ENCODE measurements around the gene RNU5D-1. TPM values are rescaled to one million over a fixed set of nuclear protein-coding genes. Genes with fewer than 3 reads are reported as not detected.

The RNU5D-1 gene
- total RNA-seq, 2 experiments from 2014 or later = not detected

GRCh38 chr1:44718091-44718490 is 12.9 kb downstream of the RNU5D-1 start:
- no peak for ATAC-seq (ENCODE audit: poor library complexity)
- no peak overlapping the region for H3K4me3 Mint-ChIP-seq
- no peak for DNase-seq

GRCh38 chr1:44717653-44718052 is 13.3 kb downstream of the RNU5D-1 start:
- Histone ChIP-seq H3K9me3 (ENCODE audit: control insufficient read depth in 1 of 2, insufficient read depth in 1 of 2, low read length in 2 of 2) (no peaks in the 10 kb centered on the region), H3K4me1 (ENCODE audit: insufficient read depth, low read length) (peaks cover 68% of the 10 kb centered on the region), H3K4me3 (ENCODE audit: low read length) (no peak overlapping the region), H3K36me3 (ENCODE audit: insufficient read depth, low read length) (no peaks in the 10 kb centered on the region), H3K27me3 (ENCODE audit: control insufficient read depth in 1 of 2, insufficient read depth in 2 of 2, low read length in 2 of 2) (no peaks in the 10 kb centered on the region), H3K27ac (ENCODE audit: low read depth in 1 of 2, low read length in 2 of 2) (no peak overlapping the region)
- CTCF ChIA-PET = interaction anchor here (0.9 to 1.3 kb wide), 2 partner anchors 12 to 14 kb away, joined by 3 to 5 read pairs; partner anchors contain the start of gene RNU5D-1
- Mint-ChIP-seq H3K36me3 (ENCODE audit: low read depth) (no peaks in the 10 kb centered on the region), H3K9me3 (no peaks in the 10 kb centered on the region), H3K27ac (no peak overlapping the region), H3K4me1 (ENCODE audit: low read depth) (peaks cover 66% of the 10 kb centered on the region), H3K4me3 (no peak overlapping the region), H3K27me3 (no peaks in the 10 kb centered on the region)
- POLR2A ChIA-PET = interaction anchor here (1.0 to 7.9 kb wide), 3 partner anchors 10 to 294 kb away, joined by 3 to 138 read pairs (median 3); partner anchors contain the start of genes RNU5D-1 and UROD
- intact Hi-C loops (cut with DNase I, micrococcal nuclease) = loop anchor here (5.0 to 10.0 kb wide), 3 partner anchors 585 to 867 kb away; partner anchors contain the start of genes TESK2 (in 2 of the 2) and NASP (in 1 of the 2)
- ATAC-seq (ENCODE audit: poor library complexity) (no peak), DNase-seq (no peak)
- no peak for TF ChIP-seq CTCF (IDR thresholded peaks at IDR 0.05)

More at GRCh38 chr1:44718091-44718490, 12.9 kb downstream of the RNU5D-1 start:
- Mint-ChIP-seq H3K4me1 (ENCODE audit: low read depth) (peaks cover 70% of the 10 kb centered on the region), H3K27ac (no peak overlapping the region), H3K9me3 (no peaks in the 10 kb centered on the region), H3K27me3 (no peaks in the 10 kb centered on the region), H3K36me3 (ENCODE audit: low read depth) (no peaks in the 10 kb centered on the region)
- no peaks in the 10 kb centered on the region for H3K36me3 ChIP-seq (ENCODE audit: insufficient read depth, low read length)
- no peak overlapping the region for H3K4me3 ChIP-seq (ENCODE audit: low read length)
- no peak for TF ChIP-seq CTCF (IDR thresholded peaks at IDR 0.05)
- no peaks in the 10 kb centered on the region for H3K27me3 ChIP-seq (ENCODE audit: control insufficient read depth in 1 of 2, insufficient read depth in 2 of 2, low read length in 2 of 2)
- peaks cover 72% of the 10 kb centered on the region for H3K4me1 ChIP-seq (ENCODE audit: insufficient read depth, low read length)
- no peaks in the 10 kb centered on the region for H3K9me3 ChIP-seq (ENCODE audit: control insufficient read depth in 1 of 2, insufficient read depth in 1 of 2, low read length in 2 of 2)
- intact Hi-C loops (cut with DNase I, micrococcal nuclease) = loop anchor here (5.0 to 10.0 kb wide), 3 partner anchors 584 to 867 kb away; partner anchors contain the start of genes TESK2 (in 2 of the 2) and NASP (in 1 of the 2)
- H3K27ac ChIP-seq (ENCODE audit: low read depth in 1 of 2, low read length in 2 of 2) = no peak overlapping the region
- CTCF ChIA-PET = interaction anchor here (0.9 to 1.3 kb wide), 2 partner anchors 11 to 13 kb away, joined by 3 to 5 read pairs; partner anchors contain the start of gene RNU5D-1
- POLR2A ChIA-PET = interaction anchor here (1.0 to 7.9 kb wide), 4 partner anchors 10 to 294 kb away, joined by 3 to 138 read pairs (median 6); partner anchors contain the start of genes RNU5D-1, RPS8 and UROD

GRCh38 chr1:44717156-44717555 is 13.8 kb downstream of the RNU5D-1 start:
- peaks cover 65% of the 10 kb centered on the region for H3K4me1 Mint-ChIP-seq (ENCODE audit: low read depth)
- TF ChIP-seq CTCF (IDR thresholded peaks at IDR 0.05) = no peak
- H3K9me3 Mint-ChIP-seq = no peaks in the 10 kb centered on the region
- Histone ChIP-seq H3K27ac (ENCODE audit: low read depth in 1 of 2, low read length in 2 of 2) (no peak overlapping the region), H3K4me1 (ENCODE audit: insufficient read depth, low read length) (peaks cover 63% of the 10 kb centered on the region), H3K4me3 (ENCODE audit: low read length) (no peak overlapping the region), H3K36me3 (ENCODE audit: insufficient read depth, low read length) (no peaks in the 10 kb centered on the region), H3K9me3 (ENCODE audit: control insufficient read depth in 1 of 2, insufficient read depth in 1 of 2, low read length in 2 of 2) (no peaks in the 10 kb centered on the region), H3K27me3 (ENCODE audit: control insufficient read depth in 1 of 2, insufficient read depth in 2 of 2, low read length in 2 of 2) (no peaks in the 10 kb centered on the region)
- DNase-seq (no peak), ATAC-seq (ENCODE audit: poor library complexity) (no peak)
- H3K36me3 Mint-ChIP-seq (ENCODE audit: low read depth) = no peaks in the 10 kb centered on the region
- no peak overlapping the region for H3K4me3 Mint-ChIP-seq
- POLR2A ChIA-PET = interaction anchor here (1.0 to 7.9 kb wide), 3 partner anchors 11 to 295 kb away, joined by 3 to 138 read pairs (median 3); partner anchors contain the start of genes RNU5D-1 and UROD
- no peak overlapping the region for H3K27ac Mint-ChIP-seq
- no peaks in the 10 kb centered on the region for H3K27me3 Mint-ChIP-seq
- CTCF ChIA-PET = interaction anchor here (1.3 to 1.4 kb wide), 2 partner anchors 12 to 14 kb away, joined by 4 to 5 read pairs; partner anchors contain the start of gene RNU5D-1
- intact Hi-C loops (cut with DNase I, micrococcal nuclease) = loop anchor here (5.0 to 10.0 kb wide), 3 partner anchors 585 to 868 kb away; partner anchors contain the start of genes TESK2 (in 2 of the 2) and NASP (in 1 of the 2)
